Thyroid gland (tissue), 4 donors: ENCODE results near the gene RIC8A. TPM values are rescaled to one million over a fixed set of nuclear protein-coding genes. Genes with fewer than 3 reads are reported as not detected.
A peak's percentile ranks its signal among the peaks of the same experiment; 100 is the strongest.

Source experiments
- DNase-seq, 2 donors: peaks; one replicate each; pipeline ENCODE4 v3.0.0-alpha.2; 2019
- H3K27ac ChIP-seq, 3 donors: fragments of 200-600 bp; sonication (generic); 1 replicate in 2 of 3; 2 replicates in 1 of 3; pipeline ENCODE4 v1.5.1; 2016 to 2019; ENCODE audit warnings: mild to moderate bottlenecking in 1 of 3, moderate library complexity in 1 of 3
- H3K27me3 ChIP-seq: fragments of 200-600 bp; sonication (generic); one replicate; pipeline ENCODE4 v1.5.1; 2019
- H3K36me3 ChIP-seq, 2 donors: fragments of 200-600 bp; sonication (generic); one replicate each; pipeline ENCODE4 v1.5.1; 2016 to 2019
- H3K4me1 ChIP-seq, 2 donors: fragments of 200-600 bp; sonication (generic); one replicate each; pipeline ENCODE4 v1.5.1; 2017 to 2019
- H3K4me3 ChIP-seq, 3 donors: fragments of 200-600 bp; sonication (generic); replicated peaks in 1 of 3; 1 replicate in 2 of 3; 2 replicates in 1 of 3; pipeline ENCODE4 v1.5.1; 2016; ENCODE audit warnings: mild to moderate bottlenecking in 1 of 3
- H3K9me3 ChIP-seq: fragments of 200-600 bp; sonication (generic); one replicate; pipeline ENCODE4 v1.5.1; 2017
- POLR2A ChIP-seq, 2 donors: fragments of 450-650 bp; IDR thresholded peaks; one replicate each; pipeline ENCODE4 v1.6.1; 2017; ENCODE audit warnings: antibody characterized with exemption in 2 of 2, mild to moderate bottlenecking in 2 of 2, moderate library complexity in 1 of 2
- WGBS, 2 donors: methylation state at CpG; one replicate each; pipeline ENCODE4 v1.1.5; 2017; 5-methylcytosine and 5-hydroxymethylcytosine counted together
- intact Hi-C: fragments of 100-400 bp; cut with DNase I; formaldehyde crosslinking; loops from one replicate; pipeline ENCODE4 v1.15.1; 2023
- total RNA-seq, 4 donors: library from RNA; depleted of rRNA; stranded (reverse); fragments of >200 nt; gene quantifications; one replicate each; pipeline ENCODE4 v1.2.3, GENCODE V29; 2016
- TF ChIP-seq, protein P1 (sequence below), 6 experiments: fragments of 200-600 bp in 3 of 6; fragments of 450-650 bp in 3 of 6; sonication (generic) in 3 of 6; IDR thresholded peaks; one replicate each; pipeline ENCODE4 v1.5.1; 2016 to 2019; ENCODE audit warnings: antibody characterized with exemption in 6 of 6, mild to moderate bottlenecking in 2 of 6, inconsistent platforms in 1 of 6, moderate library complexity in 1 of 6

Gene RIC8A
- total RNA-seq, 4 donors from 2014 or later: 65.8 to 128 (median 99.8) TPM

DNA sequence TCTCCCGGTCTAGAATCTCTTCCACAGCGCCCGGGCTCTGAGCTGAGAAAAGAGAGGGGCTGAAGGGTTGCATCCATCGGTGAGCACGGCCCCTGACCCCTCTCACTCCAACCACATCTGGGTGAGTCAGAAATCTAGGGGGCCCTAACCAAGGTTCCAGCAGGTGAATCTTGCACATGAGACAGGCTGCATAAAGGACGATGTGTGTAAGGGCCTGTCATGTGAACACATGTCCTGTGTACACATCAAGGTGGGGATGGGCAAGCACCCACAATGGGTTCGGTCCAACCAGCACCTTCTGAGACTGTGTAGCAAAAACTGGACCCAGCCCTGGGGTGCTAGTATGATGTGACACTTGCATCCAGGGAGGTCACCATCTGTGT is 1.5 kb upstream of the RIC8A start:
- Histone ChIP-seq H3K27me3 (no peaks in the 10 kb centered on the region), H3K4me3 (peak overlapping the region in 1 of 3 donors; percentile 88), H3K9me3 (no peaks in the 10 kb centered on the region), H3K36me3 (peaks cover 18 to 27% of the 10 kb centered on the region in 2 donors), H3K27ac (no peak overlapping the region), H3K4me1 (peaks cover 21 to 32% of the 10 kb centered on the region in 2 donors)
- DNase-seq: no peak
- intact Hi-C loops: loop anchor here (10.0 kb wide), 3 partner anchors 79 to 299 kb away; partner anchors contain the start of genes PGGHG, PTDSS2 and RNH1
- 70 to 85% methylated on average over 6 to 7 of the region's 7 CpGs for WGBS, 2 donors
- no peak for TF ChIP-seq POLR2A (IDR thresholded peaks at IDR 0.05)
- TF ChIP-seq, protein P1, sequence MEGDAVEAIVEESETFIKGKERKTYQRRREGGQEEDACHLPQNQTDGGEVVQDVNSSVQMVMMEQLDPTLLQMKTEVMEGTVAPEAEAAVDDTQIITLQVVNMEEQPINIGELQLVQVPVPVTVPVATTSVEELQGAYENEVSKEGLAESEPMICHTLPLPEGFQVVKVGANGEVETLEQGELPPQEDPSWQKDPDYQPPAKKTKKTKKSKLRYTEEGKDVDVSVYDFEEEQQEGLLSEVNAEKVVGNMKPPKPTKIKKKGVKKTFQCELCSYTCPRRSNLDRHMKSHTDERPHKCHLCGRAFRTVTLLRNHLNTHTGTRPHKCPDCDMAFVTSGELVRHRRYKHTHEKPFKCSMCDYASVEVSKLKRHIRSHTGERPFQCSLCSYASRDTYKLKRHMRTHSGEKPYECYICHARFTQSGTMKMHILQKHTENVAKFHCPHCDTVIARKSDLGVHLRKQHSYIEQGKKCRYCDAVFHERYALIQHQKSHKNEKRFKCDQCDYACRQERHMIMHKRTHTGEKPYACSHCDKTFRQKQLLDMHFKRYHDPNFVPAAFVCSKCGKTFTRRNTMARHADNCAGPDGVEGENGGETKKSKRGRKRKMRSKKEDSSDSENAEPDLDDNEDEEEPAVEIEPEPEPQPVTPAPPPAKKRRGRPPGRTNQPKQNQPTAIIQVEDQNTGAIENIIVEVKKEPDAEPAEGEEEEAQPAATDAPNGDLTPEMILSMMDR (IDR thresholded peaks at IDR 0.05): no peak

- intact Hi-C loops: loop anchor here (10.0 kb wide), 3 partner anchors 78 to 298 kb away; partner anchors contain the start of genes PGGHG, PTDSS2 and RNH1
- 5 to 6% methylated on average over 15 to 30 of the region's 39 CpGs for whole genome bisulfite sequencing, 2 donors
- Histone ChIP-seq H3K9me3 (no peaks in the 10 kb centered on the region), H3K4me3 (peak overlapping the region; percentile 88 to 96 (median 94)), H3K36me3 (peaks cover 23 to 34% of the 10 kb centered on the region in 2 donors), H3K27me3 (no peaks in the 10 kb centered on the region), H3K27ac (peak overlapping the region; percentile 57 to 96 (median 94)), H3K4me1 (peaks cover 21 to 32% of the 10 kb centered on the region in 2 donors)
- TF ChIP-seq POLR2A (IDR thresholded peaks at IDR 0.05): no peak
- peak; percentile 20 to 21 for DNase-seq
Measured at GRCh38 chr11:206526-207207, 841 bp upstream of the RIC8A start.

- no peaks in the 10 kb centered on the region for H3K27me3 ChIP-seq
- H3K27ac ChIP-seq: peak overlapping the region; percentile 57 to 96 (median 94)
- H3K4me3 ChIP-seq: peak overlapping the region; percentile 67 to 90 (median 88)
- peaks cover 21 to 32% of the 10 kb centered on the region in 2 donors for H3K4me1 ChIP-seq
- intact Hi-C loops: loop anchor here (10.0 kb wide), 3 partner anchors 77 to 297 kb away; partner anchors contain the start of genes PGGHG, PTDSS2 and RNH1
- peaks cover 35 to 45% of the 10 kb centered on the region in 2 donors for H3K36me3 ChIP-seq
- no peaks in the 10 kb centered on the region for H3K9me3 ChIP-seq
- no peak for DNase-seq
- TF ChIP-seq, protein P1 (IDR thresholded peaks at IDR 0.05): no peak
- no peak for TF ChIP-seq POLR2A (IDR thresholded peaks at IDR 0.05)
- WGBS, 2 donors: 0% methylated on average over 26 to 27 of the region's 27 CpGs
Measured at GRCh38 chr11:207863-208180, 314 bp downstream of the RIC8A start.

- H3K9me3 ChIP-seq: no peaks in the 10 kb centered on the region
- WGBS, 2 donors: 0% methylated on average over 20 to 28 of the region's 57 CpGs
- H3K27me3 ChIP-seq: no peaks in the 10 kb centered on the region
- peak; percentile 74 to 86 for DNase-seq
- H3K27ac ChIP-seq: peak overlapping the region; percentile 57 to 96 (median 94)
- H3K36me3 ChIP-seq: peaks cover 40 to 50% of the 10 kb centered on the region in 2 donors
- peaks cover 21 to 32% of the 10 kb centered on the region in 2 donors for H3K4me1 ChIP-seq
- TF ChIP-seq, protein P1 (IDR thresholded peaks at IDR 0.05): no peak
- peak in 1 of 2 donors; percentile 86 for TF ChIP-seq POLR2A (IDR thresholded peaks at IDR 0.05)
- H3K4me3 ChIP-seq: peak overlapping the region; percentile 67 to 90 (median 88)
- intact Hi-C loops: loop anchor here (10.0 kb wide), 3 partner anchors 76 to 296 kb away; partner anchors contain the start of genes PGGHG, PTDSS2 and RNH1
Measured at GRCh38 chr11:208181-208916, 841 bp downstream of the RIC8A start.

- no peaks in the 10 kb centered on the region for H3K27me3 ChIP-seq
- 0 to 1% methylated on average over 18 to 20 of the region's 26 CpGs for WGBS, 2 donors
- peaks cover 42 to 50% of the 10 kb centered on the region in 2 donors for H3K36me3 ChIP-seq
- peaks cover 21 to 32% of the 10 kb centered on the region in 2 donors for H3K4me1 ChIP-seq
- peak overlapping the region; percentile 67 to 90 (median 88) for H3K4me3 ChIP-seq
- H3K9me3 ChIP-seq: no peaks in the 10 kb centered on the region
- no peak for DNase-seq
- intact Hi-C loops: loop anchor here (10.0 kb wide), 3 partner anchors 76 to 296 kb away; partner anchors contain the start of genes PGGHG, PTDSS2 and RNH1
- TF ChIP-seq, protein P1 (IDR thresholded peaks at IDR 0.05): no peak
- no peak for TF ChIP-seq POLR2A (IDR thresholded peaks at IDR 0.05)
- peak overlapping the region; percentile 57 to 96 (median 94) for H3K27ac ChIP-seq
Measured at GRCh38 chr11:208917-209260, 1.4 kb downstream of the RIC8A start.
